Diencephalon (tissue), 1 donor: ENCODE measurements around the gene COL6A5. TPM values are rescaled to one million over a fixed set of nuclear protein-coding genes. Genes with fewer than 3 reads are reported as not detected.

Source experiments
- total RNA-seq: library from RNA; depleted of rRNA; stranded (reverse); fragments of >200 nt; gene quantifications from one replicate; pipeline ENCODE4 v1.2.3, GENCODE V29; 2014

The COL6A5 gene
- 0.69 TPM for total RNA-seq

GRCh38 chr3:130345487-130346079, at the start of gene COL6A5:
COL6A5 (plus strand) TSS chr3:130345672; CDS start chr3:130373639, 27,967 bp downstream.

GRCh38 chr3:130516645-130517512, 171.4 kb downstream of the COL6A5 start, which contains the start of gene COL6A6:
COL6A6 (plus strand) TSS chr3:130517177; CDS start chr3:130560365, 43,188 bp downstream.

Other genes starting within 250 kb of the COL6A5 start
- 1.2 TPM for gene COL6A6, start 171.5 kb downstream of the COL6A5 start, total RNA-seq